AG10803 (cell line): ENCODE measurements around the gene WSB1.
A peak's percentile ranks its signal among the peaks of the same experiment; 100 is the strongest.

Experiments
- DNase-seq: peaks from one replicate; pipeline ENCODE4 v3.0.0; 2010; ENCODE audit warnings: low read depth
- H3K4me3 ChIP-seq: 2 replicates; pipeline ENCODE4 v1.5.1; 2011; ENCODE audit warnings: mild to moderate bottlenecking, low read length, control low read depth
- TF ChIP-seq, protein P1 (sequence below): conservative IDR thresholded peaks from 2 replicates; pipeline ENCODE4 v1.5.1; 2011; ENCODE audit warnings: mild to moderate bottlenecking, low read length, control low read depth, inconsistent platforms

WSB1 gene

DNA sequence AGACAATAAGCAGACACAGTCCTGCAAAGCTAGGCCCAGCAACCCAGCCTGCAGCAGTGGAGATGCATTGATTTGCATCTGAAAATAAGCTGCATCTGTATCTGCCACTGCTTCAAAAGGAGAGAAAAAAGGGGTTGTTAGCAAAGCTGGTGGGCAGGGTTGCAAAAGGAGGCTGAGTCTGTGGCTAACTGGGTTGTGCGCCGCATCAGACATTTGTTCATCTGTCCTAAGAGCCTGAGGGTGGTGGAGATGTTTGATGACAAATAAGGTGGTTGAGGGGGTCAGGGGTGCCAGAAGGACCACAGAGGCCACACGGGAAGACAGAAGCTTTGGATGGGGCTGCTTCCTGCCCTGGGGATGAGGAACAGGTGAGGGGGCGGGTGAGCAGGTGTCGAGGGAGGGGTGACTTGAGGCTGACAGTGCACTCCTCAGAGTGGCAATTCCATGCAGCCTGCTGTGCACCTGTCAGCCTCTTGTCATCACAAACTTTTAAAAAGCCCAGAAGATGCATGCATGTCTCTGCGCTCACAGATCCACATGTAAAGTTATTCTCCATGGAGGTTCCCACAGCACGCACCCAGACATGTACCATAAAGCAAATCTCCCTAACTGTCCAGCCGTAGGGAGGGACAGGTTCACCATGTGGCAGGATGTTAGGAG lies 35.4 kb downstream of the WSB1 start:
- DNase-seq: no peak
- no peak overlapping the region for H3K4me3 ChIP-seq
- TF ChIP-seq, protein P1, sequence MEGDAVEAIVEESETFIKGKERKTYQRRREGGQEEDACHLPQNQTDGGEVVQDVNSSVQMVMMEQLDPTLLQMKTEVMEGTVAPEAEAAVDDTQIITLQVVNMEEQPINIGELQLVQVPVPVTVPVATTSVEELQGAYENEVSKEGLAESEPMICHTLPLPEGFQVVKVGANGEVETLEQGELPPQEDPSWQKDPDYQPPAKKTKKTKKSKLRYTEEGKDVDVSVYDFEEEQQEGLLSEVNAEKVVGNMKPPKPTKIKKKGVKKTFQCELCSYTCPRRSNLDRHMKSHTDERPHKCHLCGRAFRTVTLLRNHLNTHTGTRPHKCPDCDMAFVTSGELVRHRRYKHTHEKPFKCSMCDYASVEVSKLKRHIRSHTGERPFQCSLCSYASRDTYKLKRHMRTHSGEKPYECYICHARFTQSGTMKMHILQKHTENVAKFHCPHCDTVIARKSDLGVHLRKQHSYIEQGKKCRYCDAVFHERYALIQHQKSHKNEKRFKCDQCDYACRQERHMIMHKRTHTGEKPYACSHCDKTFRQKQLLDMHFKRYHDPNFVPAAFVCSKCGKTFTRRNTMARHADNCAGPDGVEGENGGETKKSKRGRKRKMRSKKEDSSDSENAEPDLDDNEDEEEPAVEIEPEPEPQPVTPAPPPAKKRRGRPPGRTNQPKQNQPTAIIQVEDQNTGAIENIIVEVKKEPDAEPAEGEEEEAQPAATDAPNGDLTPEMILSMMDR: no peak

DNA sequence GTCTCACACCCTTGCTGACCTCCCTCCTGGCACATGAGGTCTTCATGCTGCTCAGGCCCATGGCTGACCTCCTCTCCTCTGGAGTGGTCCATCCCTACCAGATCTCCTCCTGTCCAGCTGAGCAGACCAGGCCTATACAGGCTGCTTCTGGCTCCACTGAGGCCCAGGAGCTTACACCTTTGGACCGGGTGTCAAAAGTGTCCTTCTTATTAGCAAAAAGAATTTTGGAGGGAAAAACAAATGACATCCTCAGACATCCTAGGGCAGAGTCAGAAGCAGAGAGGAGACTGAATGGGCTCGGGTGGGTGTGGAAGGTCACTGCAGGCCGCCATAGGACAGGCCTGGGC lies 38.1 kb downstream of the WSB1 start:
- DNase-seq: no peak
- H3K4me3 ChIP-seq: no peak overlapping the region
- TF ChIP-seq, protein P1: no peak

DNA sequence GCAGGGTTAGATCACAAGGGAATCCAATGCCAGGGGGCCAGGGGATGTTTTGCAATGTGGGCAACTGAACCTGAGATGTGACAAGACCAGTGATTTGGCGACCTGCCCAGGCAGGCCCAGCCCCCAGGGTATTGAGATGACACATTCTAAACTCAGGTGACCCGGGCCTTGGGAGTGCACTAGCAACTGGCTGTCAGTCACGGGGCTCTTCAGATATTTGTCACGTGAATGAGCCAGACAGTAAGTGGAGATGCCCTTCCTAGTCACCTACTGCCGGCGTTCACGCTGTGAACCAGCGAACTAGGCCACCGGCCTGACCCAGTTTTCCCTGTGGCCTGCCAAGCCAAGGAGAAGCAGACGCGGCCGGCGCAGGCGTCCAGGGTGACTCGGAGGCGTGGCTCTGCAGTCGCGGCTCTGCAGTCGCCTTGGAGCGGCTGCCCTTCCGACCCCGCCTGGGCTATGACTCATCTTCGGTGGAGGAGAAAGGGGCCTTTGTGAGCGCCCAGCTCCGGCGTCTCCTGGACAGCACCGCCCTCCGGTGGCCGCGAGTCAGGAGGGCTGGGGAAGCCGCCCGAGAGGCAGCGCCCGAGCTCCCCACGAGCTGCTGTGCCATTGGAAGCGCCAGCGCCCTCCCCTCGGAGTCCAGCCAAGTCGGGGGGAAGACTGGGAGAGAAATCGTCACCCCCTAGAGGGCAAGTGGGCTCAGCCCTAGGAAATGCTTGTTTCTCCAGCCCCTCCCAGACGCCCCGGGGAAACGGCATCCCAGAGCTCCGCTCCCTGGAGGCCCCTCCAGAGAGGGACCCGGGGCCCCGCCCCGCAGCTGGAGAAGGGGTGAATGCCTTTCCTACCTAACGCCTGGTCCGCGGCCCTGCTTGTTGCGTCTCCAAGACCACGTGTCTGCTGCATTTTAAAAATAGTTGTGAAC lies 38.8 kb downstream of the WSB1 start:
- H3K4me3 ChIP-seq: peak overlapping the region; percentile 67
- TF ChIP-seq, protein P1: peak; percentile 78
- peak; percentile 95 for DNase-seq

DNA sequence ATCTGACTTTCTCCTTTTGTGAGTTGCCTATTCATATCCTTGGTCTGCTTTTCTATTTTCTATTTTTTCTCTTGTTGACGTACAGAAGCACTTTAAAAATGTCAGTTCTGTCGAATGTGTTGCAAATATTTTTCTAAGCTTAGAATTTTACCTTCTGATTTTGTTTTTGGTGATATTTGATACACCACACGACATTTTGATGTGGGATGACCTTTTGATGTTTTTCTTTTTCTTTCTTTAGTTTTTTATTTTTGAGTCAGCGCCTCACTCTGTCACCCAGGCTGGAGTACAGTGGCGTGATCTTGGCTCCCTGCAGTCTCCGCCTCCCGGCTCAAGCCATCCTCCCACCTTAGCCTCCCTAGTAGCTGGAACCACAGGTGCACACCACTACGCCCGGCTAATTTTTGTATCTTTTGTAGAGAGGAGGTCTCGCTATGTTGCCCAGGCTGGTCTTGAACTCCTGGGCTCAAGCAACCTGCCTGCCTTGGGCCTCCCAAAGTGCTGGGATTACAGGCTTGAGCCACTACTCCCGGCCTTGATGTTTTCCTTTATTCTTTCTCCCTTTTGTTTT lies 39.6 kb downstream of the WSB1 start:
- H3K4me3 ChIP-seq: peak overlapping the region; percentile 67
- TF ChIP-seq, protein P1: no peak
- DNase-seq: no peak

DNA sequence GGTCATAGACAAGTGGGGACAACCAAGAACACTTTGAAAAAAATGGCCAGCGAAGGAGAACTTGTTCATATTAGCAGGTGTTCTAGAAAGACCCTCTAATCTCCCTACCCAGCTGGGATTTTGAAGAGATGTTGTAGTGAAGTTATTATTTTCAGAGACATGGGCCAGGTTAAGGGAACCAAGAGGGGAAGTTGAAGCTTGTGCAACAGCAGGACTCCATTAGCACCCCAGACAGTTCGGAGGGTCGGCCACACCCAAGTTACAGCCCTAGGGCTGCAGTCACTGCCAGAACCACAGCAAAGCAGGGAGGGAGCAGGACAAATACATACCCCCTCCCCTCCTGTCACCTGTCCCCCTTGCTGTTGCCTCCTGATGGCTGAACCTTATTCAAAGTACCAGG lies 42.3 kb downstream of the WSB1 start:
- TF ChIP-seq, protein P1: no peak
- no peak for DNase-seq

DNA sequence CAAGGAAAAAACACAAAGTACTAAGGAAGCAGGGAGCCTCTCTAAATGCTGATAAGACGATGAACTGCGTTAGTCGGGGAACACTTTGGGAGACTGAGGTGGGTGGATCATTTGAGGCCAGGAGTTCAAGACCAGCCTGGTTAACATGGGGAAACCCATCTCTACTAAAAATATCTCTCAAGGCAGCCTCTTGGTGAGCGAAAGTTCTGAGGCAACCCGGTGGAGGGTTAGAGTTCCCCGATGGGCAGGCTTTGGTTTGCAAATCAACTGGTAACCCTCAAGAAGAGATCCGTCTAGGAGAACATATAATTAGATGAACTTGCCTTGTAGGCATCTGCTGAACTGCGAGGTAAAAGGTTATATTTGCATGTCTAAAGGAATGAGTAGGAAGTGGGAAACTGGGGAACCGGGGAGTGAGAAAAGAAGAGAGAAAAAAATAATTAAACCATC lies 44.6 kb downstream of the WSB1 start:
- H3K4me3 ChIP-seq: no peak overlapping the region
- no peak for DNase-seq
- TF ChIP-seq, protein P1: no peak

More for the DNA sequence above, 42.3 kb downstream of the WSB1 start:
- no peak overlapping the region for H3K4me3 ChIP-seq
